ENCODE measurements around the gene PTPRD.

PTPRD gene

GRCh38 chr9:8901146-8901545 is 1711.7 kb downstream of the PTPRD start:
- Histone ChIP-seq H3K9ac (ENCODE audit: low read length) (no peak overlapping the region), H3K27me3 (ENCODE audit: low read length) (no peaks in the 10 kb centered on the region), H3K9me3 (ENCODE audit: insufficient read depth, low read length) (no peaks in the 10 kb centered on the region), H3K9me2 (replicated peaks; ENCODE audit: insufficient read depth, low read length) (no peaks in the 10 kb centered on the region), H4K20me1 (ENCODE audit: low read depth, low read length) (no peaks in the 10 kb centered on the region), H3K4me2 (ENCODE audit: low read depth, low read length, poor library complexity, severe bottlenecking) (no peak overlapping the region), H3K79me2 (ENCODE audit: insufficient read depth, low read length) (no peaks in the 10 kb centered on the region), H3K4me3 (ENCODE audit: insufficient read depth, low read length, poor library complexity, severe bottlenecking) (no peak overlapping the region), H2AFZ (ENCODE audit: low read depth, low read length, severe bottlenecking) (no peak overlapping the region), H3F3A (ENCODE audit: insufficient read depth) (no peaks in the 10 kb centered on the region), H3K27ac (ENCODE audit: low read depth, low read length) (no peak overlapping the region), H3K36me3 (ENCODE audit: low read length) (no peaks in the 10 kb centered on the region)
- no peak for TF ChIP-seq CTCF (IDR thresholded peaks at IDR 0.05; ENCODE audit: insufficient read depth, low read length, poor library complexity, severe bottlenecking)
- no peak for TF ChIP-seq EZH2phosphoT487 (conservative IDR thresholded peaks at IDR 0.05; ENCODE audit: low read length)

DNA sequence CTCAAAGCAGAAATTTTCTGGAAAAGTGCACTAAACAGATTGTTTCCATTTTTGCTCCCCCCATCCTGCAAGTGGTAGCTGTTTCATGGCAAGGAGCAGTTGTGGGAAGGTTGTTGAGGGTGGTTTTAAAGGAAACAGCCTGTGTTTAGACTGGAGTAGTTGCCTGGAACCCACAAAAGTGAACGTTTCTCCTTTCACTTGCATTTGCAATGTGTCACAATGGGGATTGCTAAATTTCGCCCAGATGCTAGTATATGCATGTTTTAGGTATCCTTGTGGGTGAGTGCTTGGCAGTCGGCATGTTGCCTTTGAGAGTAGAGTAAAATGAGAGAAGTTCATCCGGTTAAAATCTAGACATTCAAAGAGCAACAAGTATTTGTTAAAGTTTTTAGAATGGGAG is 1713.3 kb downstream of the PTPRD start:
- no peak overlapping the region for H3K4me2 ChIP-seq (ENCODE audit: low read depth, low read length, poor library complexity, severe bottlenecking)
- H4K20me1 ChIP-seq (ENCODE audit: low read depth, low read length), result no peaks in the 10 kb centered on the region
- H3K36me3 ChIP-seq (ENCODE audit: low read length), result no peaks in the 10 kb centered on the region
- no peaks in the 10 kb centered on the region for H3K79me2 ChIP-seq (ENCODE audit: insufficient read depth, low read length)
- no peaks in the 10 kb centered on the region for H3K9me2 ChIP-seq (replicated peaks; ENCODE audit: insufficient read depth, low read length)
- H3K4me3 ChIP-seq (ENCODE audit: insufficient read depth, low read length, poor library complexity, severe bottlenecking), result no peak overlapping the region
- H3K9me3 ChIP-seq (ENCODE audit: insufficient read depth, low read length), result no peaks in the 10 kb centered on the region
- TF ChIP-seq EZH2phosphoT487 (conservative IDR thresholded peaks at IDR 0.05; ENCODE audit: low read length), result no peak
- no peak for TF ChIP-seq CTCF (IDR thresholded peaks at IDR 0.05; ENCODE audit: insufficient read depth, low read length, poor library complexity, severe bottlenecking)
- no peaks in the 10 kb centered on the region for H3F3A ChIP-seq (ENCODE audit: insufficient read depth)
- H3K9ac ChIP-seq (ENCODE audit: low read length), result no peak overlapping the region
- no peak overlapping the region for H3K27ac ChIP-seq (ENCODE audit: low read depth, low read length)
- H2AFZ ChIP-seq (ENCODE audit: low read depth, low read length, severe bottlenecking), result no peak overlapping the region
- H3K27me3 ChIP-seq (ENCODE audit: low read length), result no peaks in the 10 kb centered on the region

DNA sequence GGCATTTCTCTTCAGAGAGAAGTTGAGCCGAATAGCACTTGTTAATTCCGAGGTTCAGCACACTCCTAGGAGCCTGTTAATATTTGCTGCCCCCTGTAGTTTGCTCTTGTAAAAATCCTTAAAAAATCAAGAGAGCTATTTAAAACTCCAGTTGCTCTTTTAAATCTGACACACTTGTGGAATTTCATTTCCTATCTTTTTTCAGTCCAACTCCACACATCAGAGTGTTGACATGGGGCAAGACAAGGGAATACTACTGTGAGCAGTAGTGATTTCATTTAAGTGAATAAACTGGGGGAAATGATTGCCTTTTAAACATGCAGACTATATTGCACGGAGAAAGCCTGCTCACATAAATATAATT is 1717.0 kb downstream of the PTPRD start:
- Histone ChIP-seq H3K9me2 (replicated peaks; ENCODE audit: insufficient read depth, low read length) (no peaks in the 10 kb centered on the region), H3F3A (ENCODE audit: insufficient read depth) (no peaks in the 10 kb centered on the region), H3K9ac (ENCODE audit: low read length) (no peak overlapping the region), H3K9me3 (ENCODE audit: insufficient read depth, low read length) (no peaks in the 10 kb centered on the region), H3K79me2 (ENCODE audit: insufficient read depth, low read length) (no peaks in the 10 kb centered on the region), H3K4me3 (ENCODE audit: insufficient read depth, low read length, poor library complexity, severe bottlenecking) (no peak overlapping the region), H4K20me1 (ENCODE audit: low read depth, low read length) (no peaks in the 10 kb centered on the region), H3K27me3 (ENCODE audit: low read length) (no peaks in the 10 kb centered on the region), H3K36me3 (ENCODE audit: low read length) (no peaks in the 10 kb centered on the region), H3K27ac (ENCODE audit: low read depth, low read length) (no peak overlapping the region), H3K4me2 (ENCODE audit: low read depth, low read length, poor library complexity, severe bottlenecking) (no peak overlapping the region), H2AFZ (ENCODE audit: low read depth, low read length, severe bottlenecking) (no peak overlapping the region)
- peak; percentile 28 for TF ChIP-seq CTCF (IDR thresholded peaks at IDR 0.05; ENCODE audit: insufficient read depth, low read length, poor library complexity, severe bottlenecking)
- no peak for TF ChIP-seq EZH2phosphoT487 (conservative IDR thresholded peaks at IDR 0.05; ENCODE audit: low read length)
